Measurements from ENCODE around the gene BCL2L13. TPM values are rescaled to one million over a fixed set of nuclear protein-coding genes. Genes with fewer than 3 reads are reported as not detected.

BCL2L13 gene
- total RNA-seq, 1 experiment from 2014 or later, result 38.1 TPM

DNA sequence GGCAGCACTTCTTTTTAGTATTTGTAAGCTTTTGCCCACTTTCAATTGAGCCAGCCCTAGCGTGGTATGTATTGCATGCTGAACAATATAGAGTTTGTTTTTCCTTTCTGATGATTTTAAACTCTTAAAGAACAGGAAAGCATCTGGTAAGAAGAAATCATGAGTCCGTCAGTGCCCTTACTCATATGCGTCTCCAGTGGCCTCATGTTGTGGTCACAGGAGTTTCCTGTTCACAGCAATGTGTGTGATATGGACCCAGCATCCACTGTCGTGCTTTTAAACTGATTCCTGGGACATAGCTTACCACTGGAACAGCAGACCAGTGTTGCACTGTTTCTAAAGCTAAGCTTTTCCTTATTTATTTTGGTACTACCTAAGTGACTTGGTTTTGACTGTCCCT lies 95.6 kb downstream of the BCL2L13 start (continued):
- TF ChIP-seq MXD4 (CRISPR knock-in tag; IDR thresholded peaks at IDR 0.05; ENCODE audit: borderline replicate concordance), result no peak
- TF ChIP-seq, protein P1, sequence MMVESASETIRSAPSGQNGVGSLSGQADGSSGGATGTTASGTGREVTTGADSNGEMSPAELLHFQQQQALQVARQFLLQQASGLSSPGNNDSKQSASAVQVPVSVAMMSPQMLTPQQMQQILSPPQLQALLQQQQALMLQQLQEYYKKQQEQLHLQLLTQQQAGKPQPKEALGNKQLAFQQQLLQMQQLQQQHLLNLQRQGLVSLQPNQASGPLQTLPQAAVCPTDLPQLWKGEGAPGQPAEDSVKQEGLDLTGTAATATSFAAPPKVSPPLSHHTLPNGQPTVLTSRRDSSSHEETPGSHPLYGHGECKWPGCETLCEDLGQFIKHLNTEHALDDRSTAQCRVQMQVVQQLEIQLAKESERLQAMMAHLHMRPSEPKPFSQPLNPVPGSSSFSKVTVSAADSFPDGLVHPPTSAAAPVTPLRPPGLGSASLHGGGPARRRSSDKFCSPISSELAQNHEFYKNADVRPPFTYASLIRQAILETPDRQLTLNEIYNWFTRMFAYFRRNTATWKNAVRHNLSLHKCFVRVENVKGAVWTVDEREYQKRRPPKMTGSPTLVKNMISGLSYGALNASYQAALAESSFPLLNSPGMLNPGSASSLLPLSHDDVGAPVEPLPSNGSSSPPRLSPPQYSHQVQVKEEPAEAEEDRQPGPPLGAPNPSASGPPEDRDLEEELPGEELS (CRISPR knock-in tag; IDR thresholded peaks at IDR 0.05), result no peak

DNA sequence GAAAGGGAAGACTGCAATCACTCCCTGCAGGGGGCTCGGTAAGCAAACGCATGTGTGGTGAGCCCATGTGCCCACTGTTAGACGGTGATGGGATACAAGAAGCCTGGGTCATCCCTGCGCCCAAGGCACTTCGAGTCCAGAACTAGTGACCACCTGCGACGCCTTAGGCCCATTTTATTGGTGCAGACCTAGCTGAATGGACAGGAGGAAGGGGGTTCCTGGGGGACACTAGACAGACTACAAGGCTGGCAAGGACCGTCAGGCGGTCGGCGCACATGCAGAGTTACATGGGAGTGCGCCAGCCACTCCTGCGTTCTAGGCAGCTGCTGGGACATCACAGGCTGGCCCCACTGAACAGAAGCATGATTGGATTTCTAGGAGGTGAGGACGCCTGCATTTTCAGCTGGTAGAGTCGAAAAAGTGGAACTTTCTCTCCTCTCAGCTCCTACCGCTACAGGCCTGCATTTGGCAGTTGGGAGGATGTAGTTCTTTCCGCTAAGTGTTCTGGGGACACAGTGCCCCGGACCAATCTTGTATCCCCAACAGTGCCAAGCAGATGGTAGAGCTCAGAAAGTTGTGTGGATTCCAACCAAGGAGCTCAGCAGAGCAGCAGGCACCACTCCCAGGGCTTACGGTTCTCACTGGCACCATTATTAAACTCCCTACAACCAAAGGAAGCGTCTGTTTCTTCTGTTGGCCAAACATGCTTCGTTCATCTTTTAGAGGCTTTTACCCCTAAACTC lies 100.0 kb downstream of the BCL2L13 start:
- Mint-ChIP-seq H3K27ac (peak overlapping the region; percentile 36; the same call in 1 of the 2 replicates), H3K9me3 (no peaks in the 10 kb centered on the region), H3K36me3 (no peaks in the 10 kb centered on the region), H3K4me1 (peaks cover 9% of the 10 kb centered on the region), H3K27me3 (ENCODE audit: low read depth) (no peaks in the 10 kb centered on the region), H3K4me3 (no peak overlapping the region)
- POLR2A ChIA-PET, result no interaction called here
- CTCF ChIA-PET, result interaction anchor here (1.1 to 9.7 kb wide), 3 partner anchors 11 to 567 kb away, joined by 4 to 302 read pairs (median 4); no protein-coding TSS in a partner anchor
- no peak for DNase-seq (ENCODE audit: low spot score)
- no peak for ATAC-seq
- TF ChIP-seq ZNF532 (CRISPR knock-in tag; IDR thresholded peaks at IDR 0.05; ENCODE audit: borderline replicate concordance) (no peak), ATF1 (CRISPR knock-in tag; IDR thresholded peaks at IDR 0.05) (no peak), FOXK1 (CRISPR knock-in tag; IDR thresholded peaks at IDR 0.05) (no peak), IRF1 (CRISPR knock-in tag; IDR thresholded peaks at IDR 0.05) (no peak), ZNF317 (CRISPR knock-in tag; IDR thresholded peaks at IDR 0.05; ENCODE audit: borderline replicate concordance, low read depth) (no peak), PREB (CRISPR knock-in tag; IDR thresholded peaks at IDR 0.05; ENCODE audit: borderline replicate concordance) (no peak), RELA (CRISPR knock-in tag; IDR thresholded peaks at IDR 0.05; ENCODE audit: borderline replicate concordance) (no peak), ZNF121 (CRISPR knock-in tag; IDR thresholded peaks at IDR 0.05) (no peak), CREM (CRISPR knock-in tag; IDR thresholded peaks at IDR 0.05) (no peak), NR2C2 (CRISPR knock-in tag; IDR thresholded peaks at IDR 0.05) (no peak), KAT7 (CRISPR knock-in tag; IDR thresholded peaks at IDR 0.05; ENCODE audit: borderline replicate concordance) (no peak), ZMAT4 (CRISPR knock-in tag; IDR thresholded peaks at IDR 0.05) (no peak)
- TF ChIP-seq, protein P2, sequence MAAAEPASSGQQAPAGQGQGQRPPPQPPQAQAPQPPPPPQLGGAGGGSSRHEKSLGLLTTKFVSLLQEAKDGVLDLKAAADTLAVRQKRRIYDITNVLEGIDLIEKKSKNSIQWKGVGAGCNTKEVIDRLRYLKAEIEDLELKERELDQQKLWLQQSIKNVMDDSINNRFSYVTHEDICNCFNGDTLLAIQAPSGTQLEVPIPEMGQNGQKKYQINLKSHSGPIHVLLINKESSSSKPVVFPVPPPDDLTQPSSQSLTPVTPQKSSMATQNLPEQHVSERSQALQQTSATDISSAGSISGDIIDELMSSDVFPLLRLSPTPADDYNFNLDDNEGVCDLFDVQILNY (CRISPR knock-in tag; IDR thresholded peaks at IDR 0.05), result no peak
- TF ChIP-seq, protein P3, sequence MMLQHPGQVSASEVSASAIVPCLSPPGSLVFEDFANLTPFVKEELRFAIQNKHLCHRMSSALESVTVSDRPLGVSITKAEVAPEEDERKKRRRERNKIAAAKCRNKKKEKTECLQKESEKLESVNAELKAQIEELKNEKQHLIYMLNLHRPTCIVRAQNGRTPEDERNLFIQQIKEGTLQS (CRISPR knock-in tag; conservative IDR thresholded peaks at IDR 0.05), result no peak
- TF ChIP-seq, protein P4, sequence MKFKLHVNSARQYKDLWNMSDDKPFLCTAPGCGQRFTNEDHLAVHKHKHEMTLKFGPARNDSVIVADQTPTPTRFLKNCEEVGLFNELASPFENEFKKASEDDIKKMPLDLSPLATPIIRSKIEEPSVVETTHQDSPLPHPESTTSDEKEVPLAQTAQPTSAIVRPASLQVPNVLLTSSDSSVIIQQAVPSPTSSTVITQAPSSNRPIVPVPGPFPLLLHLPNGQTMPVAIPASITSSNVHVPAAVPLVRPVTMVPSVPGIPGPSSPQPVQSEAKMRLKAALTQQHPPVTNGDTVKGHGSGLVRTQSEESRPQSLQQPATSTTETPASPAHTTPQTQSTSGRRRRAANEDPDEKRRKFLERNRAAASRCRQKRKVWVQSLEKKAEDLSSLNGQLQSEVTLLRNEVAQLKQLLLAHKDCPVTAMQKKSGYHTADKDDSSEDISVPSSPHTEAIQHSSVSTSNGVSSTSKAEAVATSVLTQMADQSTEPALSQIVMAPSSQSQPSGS (CRISPR knock-in tag; IDR thresholded peaks at IDR 0.05; ENCODE audit: borderline replicate concordance, low read depth), result no peak
- TF ChIP-seq, protein P5, sequence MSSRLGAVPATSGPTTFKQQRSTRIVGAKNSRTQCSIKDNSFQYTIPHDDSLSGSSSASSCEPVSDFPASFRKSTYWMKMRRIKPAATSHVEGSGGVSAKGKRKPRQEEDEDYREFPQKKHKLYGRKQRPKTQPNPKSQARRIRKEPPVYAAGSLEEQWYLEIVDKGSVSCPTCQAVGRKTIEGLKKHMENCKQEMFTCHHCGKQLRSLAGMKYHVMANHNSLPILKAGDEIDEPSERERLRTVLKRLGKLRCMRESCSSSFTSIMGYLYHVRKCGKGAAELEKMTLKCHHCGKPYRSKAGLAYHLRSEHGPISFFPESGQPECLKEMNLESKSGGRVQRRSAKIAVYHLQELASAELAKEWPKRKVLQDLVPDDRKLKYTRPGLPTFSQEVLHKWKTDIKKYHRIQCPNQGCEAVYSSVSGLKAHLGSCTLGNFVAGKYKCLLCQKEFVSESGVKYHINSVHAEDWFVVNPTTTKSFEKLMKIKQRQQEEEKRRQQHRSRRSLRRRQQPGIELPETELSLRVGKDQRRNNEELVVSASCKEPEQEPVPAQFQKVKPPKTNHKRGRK (CRISPR knock-in tag; IDR thresholded peaks at IDR 0.05; ENCODE audit: borderline replicate concordance), result no peak
